Kidney (tissue), 14 donors: Measurements from ENCODE around the gene GRAMD4. TPM values are rescaled to one million over a fixed set of nuclear protein-coding genes. Genes with fewer than 3 reads are reported as not detected.
A peak's percentile ranks its signal among the peaks of the same experiment; 100 is the strongest.

Experiments used
- DNase-seq, 5 donors: peaks; one replicate each; pipeline ENCODE4 v3.0.0-alpha.2; 2013 to 2020
- FAIRE-seq: peaks from 2 replicates; lab custom pipeline; 2012; peaks lifted over from hg19 to GRCh38; lab: Jason Lieb, UNC
- H3K27ac ChIP-seq, 2 donors: one replicate each; pipeline ENCODE4 v1.7.0; 2013; ENCODE audit warnings: low read depth in 2 of 2, low read length in 2 of 2, inconsistent platforms in 1 of 2
- H3K27me3 ChIP-seq: one replicate; pipeline ENCODE4 v1.7.1; 2013; ENCODE audit warnings: low read length, inconsistent platforms; ENCODE audit not compliant: control insufficient read depth, insufficient read depth
- H3K36me3 ChIP-seq, 3 donors: one replicate each; pipeline versions ENCODE4 v1.7.0 to v1.7.1; 2013; ENCODE audit warnings: low read length in 3 of 3, control low read depth in 1 of 3, inconsistent platforms in 1 of 3; ENCODE audit not compliant: insufficient read depth in 3 of 3, control insufficient read depth in 2 of 3
- H3K4me1 ChIP-seq, 3 donors: one replicate each; pipeline versions ENCODE4 v1.7.0 to v1.7.1; 2013; ENCODE audit warnings: low read length in 3 of 3, inconsistent platforms in 1 of 3, low read depth in 1 of 3; ENCODE audit not compliant: control insufficient read depth in 2 of 3, insufficient read depth in 2 of 3
- H3K4me3 ChIP-seq, 3 donors: one replicate each; pipeline versions ENCODE4 v1.7.0 to v1.8.1; 2013; ENCODE audit warnings: low read length in 3 of 3, control low read depth in 1 of 3, inconsistent platforms in 1 of 3
- H3K9ac ChIP-seq, 3 donors: one replicate each; pipeline versions ENCODE4 v1.7.0 to v1.7.1; 2013; ENCODE audit warnings: low read length in 3 of 3, control low read depth in 1 of 3, inconsistent platforms in 1 of 3
- H3K9me3 ChIP-seq, 3 donors: one replicate each; pipeline versions ENCODE4 v1.7.0 to v1.7.1; 2013; ENCODE audit warnings: low read length in 3 of 3, control low read depth in 1 of 3, inconsistent platforms in 1 of 3; ENCODE audit not compliant: control insufficient read depth in 2 of 3, insufficient read depth in 1 of 3
- intact Hi-C: fragments of 100-400 bp; cut with DNase I; formaldehyde crosslinking; loops from one replicate; pipeline ENCODE4 v1.11.1; 2022
- polyA plus RNA-seq: library from polyadenylated mRNA; stranded (reverse); fragments of 350-450 nt; fragmentation: Illumina TruSeq; extraction: RNeasy Lipid Tissue Mini Kit (QIAGEN cat#74804); gene quantifications from one replicate; pipeline ENCODE4 v1.2.3, GENCODE V29; 2014; ENCODE audit warnings: low read depth, low replicate concordance; ENCODE audit not compliant: insufficient read depth
- total RNA-seq: library from RNA; stranded (reverse); fragmentation: NEBNext Ultra II Directional; extraction: Animal tissue kit (Norgen Biotek cat#: 25700); gene quantifications from one replicate; pipeline ENCODE4 v1.2.1, GENCODE V29; 2021
- TF ChIP-seq, protein P1 (sequence below): IDR thresholded peaks from 3 replicates; pipeline ENCODE4 v1.5.1; 2012; ENCODE audit warnings: mild to moderate bottlenecking, moderate library complexity, borderline replicate concordance; ENCODE audit not compliant: insufficient read depth; ENCODE audit errors: extremely low read depth
- donor health status: control.
- donor health status: control.
- donor health status: control.
- donor health status: control.
- donor health status: control.
- donor health status: DM: yes; HTN: yes; CAD: no.
- donor health status: Normal renal cell carcinoma (clear cell type).

The GRAMD4 gene
- total and polyA plus RNA-seq, 2 donors from 2014 or later = 12.1 to 58.2 TPM

DNA sequence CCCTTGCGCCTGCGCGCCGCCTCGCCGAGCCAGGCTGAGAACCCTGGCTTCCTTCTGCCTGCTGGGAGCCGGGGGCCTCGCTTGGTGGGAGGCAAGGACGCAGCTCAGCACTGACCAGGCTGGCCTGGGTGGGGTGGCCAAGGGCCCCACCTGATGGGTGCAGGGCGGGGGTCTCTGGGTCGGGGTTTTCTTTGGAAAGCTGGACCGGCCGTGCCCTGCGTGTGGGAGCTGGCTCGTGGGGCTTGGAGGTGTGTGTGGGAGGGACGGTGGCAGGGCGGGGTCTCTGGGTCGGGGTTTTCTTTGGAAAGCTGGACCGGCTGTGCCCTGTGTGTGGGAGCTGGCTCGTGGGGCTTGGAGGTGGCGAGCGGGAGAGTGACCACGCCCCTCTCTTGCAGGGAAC is 6.2 kb downstream of the GRAMD4 start:
- Histone ChIP-seq H3K9me3 (no peaks in the 10 kb centered on the region), H3K27me3 (no peaks in the 10 kb centered on the region), H3K36me3 (no peaks in the 10 kb centered on the region), H3K9ac (no peak overlapping the region), H3K4me3 (no peak overlapping the region), H3K27ac (no peak overlapping the region), H3K4me1 (peaks cover 0 to 5% (median 0%) of the 10 kb centered on the region in 3 donors)
- DNase-seq = peak in 1 of 5 donors; percentile 73
- TF ChIP-seq, protein P1, sequence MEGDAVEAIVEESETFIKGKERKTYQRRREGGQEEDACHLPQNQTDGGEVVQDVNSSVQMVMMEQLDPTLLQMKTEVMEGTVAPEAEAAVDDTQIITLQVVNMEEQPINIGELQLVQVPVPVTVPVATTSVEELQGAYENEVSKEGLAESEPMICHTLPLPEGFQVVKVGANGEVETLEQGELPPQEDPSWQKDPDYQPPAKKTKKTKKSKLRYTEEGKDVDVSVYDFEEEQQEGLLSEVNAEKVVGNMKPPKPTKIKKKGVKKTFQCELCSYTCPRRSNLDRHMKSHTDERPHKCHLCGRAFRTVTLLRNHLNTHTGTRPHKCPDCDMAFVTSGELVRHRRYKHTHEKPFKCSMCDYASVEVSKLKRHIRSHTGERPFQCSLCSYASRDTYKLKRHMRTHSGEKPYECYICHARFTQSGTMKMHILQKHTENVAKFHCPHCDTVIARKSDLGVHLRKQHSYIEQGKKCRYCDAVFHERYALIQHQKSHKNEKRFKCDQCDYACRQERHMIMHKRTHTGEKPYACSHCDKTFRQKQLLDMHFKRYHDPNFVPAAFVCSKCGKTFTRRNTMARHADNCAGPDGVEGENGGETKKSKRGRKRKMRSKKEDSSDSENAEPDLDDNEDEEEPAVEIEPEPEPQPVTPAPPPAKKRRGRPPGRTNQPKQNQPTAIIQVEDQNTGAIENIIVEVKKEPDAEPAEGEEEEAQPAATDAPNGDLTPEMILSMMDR = no peak
- intact Hi-C loops = no loop called here
- FAIRE-seq = no peak

DNA sequence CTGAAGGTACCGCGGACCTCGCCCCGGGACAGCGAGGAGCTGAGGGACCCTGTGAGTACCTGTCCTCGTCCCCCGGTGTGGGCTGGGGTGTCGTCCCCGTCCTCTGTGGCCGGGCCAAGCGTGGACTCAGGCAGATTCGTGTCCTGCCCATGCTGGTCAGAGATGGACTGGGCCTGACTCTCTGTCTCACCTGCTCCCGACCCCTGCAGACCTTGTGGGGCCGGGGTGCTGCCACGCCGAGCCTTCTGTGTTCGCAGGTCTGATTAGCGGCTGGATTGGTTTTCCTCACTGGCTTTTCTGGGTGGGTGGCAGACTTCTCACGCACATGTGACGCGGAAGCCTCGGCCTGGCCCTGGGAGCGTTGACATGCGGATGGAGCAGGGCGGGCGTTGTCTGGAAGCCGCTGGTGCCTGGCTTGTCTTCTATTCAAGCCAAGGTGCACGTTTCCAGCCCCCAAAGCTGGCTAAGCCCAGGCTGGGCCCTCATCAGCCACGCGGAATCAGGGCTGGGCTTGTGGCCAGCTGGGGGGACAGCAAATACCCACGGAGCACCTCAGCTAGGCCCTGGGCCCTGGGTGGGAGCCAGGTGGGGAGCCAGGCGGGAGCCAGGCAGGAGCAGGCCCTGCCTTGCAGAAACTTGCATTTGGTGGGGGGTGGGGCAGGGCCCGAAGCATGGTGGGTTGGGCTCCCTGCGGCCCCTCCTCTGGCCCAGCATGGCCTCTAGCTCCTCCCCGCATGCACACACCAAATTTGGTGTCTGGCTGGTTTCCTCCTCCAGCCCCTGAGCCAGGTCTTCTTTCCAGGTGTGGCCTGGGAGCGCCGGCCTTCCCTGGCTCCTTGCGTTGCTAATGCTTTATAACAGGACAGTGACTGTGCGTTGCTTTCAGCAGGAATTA is 7.0 kb downstream of the GRAMD4 start:
- Histone ChIP-seq H3K27ac (no peak overlapping the region), H3K27me3 (no peaks in the 10 kb centered on the region), H3K4me3 (no peak overlapping the region), H3K9ac (no peak overlapping the region), H3K36me3 (no peaks in the 10 kb centered on the region), H3K9me3 (no peaks in the 10 kb centered on the region), H3K4me1 (no peaks in the 10 kb centered on the region)
- TF ChIP-seq, protein P1 = no peak
- intact Hi-C loops = no loop called here
- peak in 2 of 5 donors; percentile 47 to 69 for DNase-seq
- no peak for FAIRE-seq

DNA sequence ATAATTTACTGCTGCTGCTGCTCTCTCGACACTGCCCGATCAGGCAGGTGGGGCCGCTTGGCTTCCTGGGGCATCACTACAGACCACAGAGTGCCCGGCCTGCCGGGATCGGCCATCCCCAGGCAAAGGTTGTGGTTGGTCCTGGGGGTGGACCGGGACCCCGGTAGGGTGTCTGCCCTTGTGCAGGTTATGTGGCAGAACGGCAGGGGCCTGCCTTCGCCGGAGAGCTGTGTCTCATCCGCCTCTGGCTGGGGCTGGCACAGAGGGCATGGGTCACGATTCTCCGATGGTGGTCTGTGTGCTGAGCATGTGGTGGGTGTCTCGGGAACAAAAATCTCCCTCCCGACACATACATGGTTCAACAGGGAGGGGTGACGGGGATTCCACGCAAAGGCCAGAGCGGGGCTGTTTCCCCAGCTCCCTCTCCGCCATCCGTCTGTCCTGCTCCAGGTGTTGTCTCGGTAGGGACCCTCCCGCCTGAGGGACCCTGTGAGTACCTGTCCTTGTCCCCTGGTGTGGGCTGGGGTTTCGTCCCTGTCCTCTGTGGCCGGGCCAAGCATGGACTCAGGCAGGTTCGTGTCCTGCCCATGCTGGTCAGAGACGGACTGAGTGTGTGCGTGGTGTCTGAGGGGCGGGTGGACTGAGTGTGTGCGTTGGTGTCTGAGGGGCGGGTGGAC is 7.8 kb downstream of the GRAMD4 start:
- peak in 2 of 5 donors; percentile 37 to 65 for DNase-seq
- H3K27me3 ChIP-seq = no peaks in the 10 kb centered on the region
- FAIRE-seq = no peak
- TF ChIP-seq, protein P1 = no peak
- no peaks in the 10 kb centered on the region for H3K36me3 ChIP-seq
- no peaks in the 10 kb centered on the region for H3K9me3 ChIP-seq
- H3K4me1 ChIP-seq = no peaks in the 10 kb centered on the region
- H3K27ac ChIP-seq = no peak overlapping the region
- intact Hi-C loops = no loop called here
- H3K4me3 ChIP-seq = no peak overlapping the region
- H3K9ac ChIP-seq = no peak overlapping the region
